HL-60 (cell line): ENCODE measurements around the gene UBXN4.

ENCODE experiments used
- DNase-seq, 2 experiments: peaks; one replicate each; pipeline ENCODE4 v3.0.0-alpha.2; 2010 to 2020; ENCODE audit warnings: low read depth in 1 of 2, low spot score in 1 of 2
- H3K27ac ChIP-seq: fragments of 250-450 bp; sonication (Bioruptor Pico); replicated peaks from 2 replicates; pipeline ENCODE4 v1.5.1; 2020; ENCODE audit warnings: mild to moderate bottlenecking, moderate library complexity
- H3K27me3 ChIP-seq: fragments of 250-450 bp; sonication (Bioruptor Pico); 2 replicates; pipeline ENCODE4 v1.5.1; 2021; ENCODE audit warnings: mild to moderate bottlenecking, moderate library complexity; ENCODE audit not compliant: insufficient read depth, poor library complexity, severe bottlenecking
- H3K4me3 ChIP-seq: replicated peaks from 2 replicates; pipeline ENCODE4 v1.5.1; 2011; ENCODE audit warnings: mild to moderate bottlenecking, control low read depth, low read length; ENCODE audit not compliant: insufficient read depth
- CTCF ChIP-seq: IDR thresholded peaks from one replicate; pipeline ENCODE4 v1.5.1; 2011; ENCODE audit warnings: low read length, control low read depth, inconsistent platforms; ENCODE audit not compliant: insufficient read depth
- GABPA ChIP-seq: IDR thresholded peaks from 2 replicates; pipeline ENCODE4 v1.6.1; 2012; ENCODE audit warnings: low read depth
- POLR2AphosphoS5 ChIP-seq: IDR thresholded peaks from 2 replicates; pipeline ENCODE4 v1.6.1; 2012; ENCODE audit warnings: low read depth
- REST ChIP-seq: IDR thresholded peaks from 2 replicates; pipeline ENCODE4 v1.6.1; 2012; ENCODE audit warnings: low read depth; ENCODE audit not compliant: insufficient replicate concordance
- SPI1 ChIP-seq: IDR thresholded peaks from 2 replicates; pipeline ENCODE4 v1.6.1; 2012; ENCODE audit warnings: low read depth, mild to moderate bottlenecking, borderline replicate concordance

Gene UBXN4

DNA sequence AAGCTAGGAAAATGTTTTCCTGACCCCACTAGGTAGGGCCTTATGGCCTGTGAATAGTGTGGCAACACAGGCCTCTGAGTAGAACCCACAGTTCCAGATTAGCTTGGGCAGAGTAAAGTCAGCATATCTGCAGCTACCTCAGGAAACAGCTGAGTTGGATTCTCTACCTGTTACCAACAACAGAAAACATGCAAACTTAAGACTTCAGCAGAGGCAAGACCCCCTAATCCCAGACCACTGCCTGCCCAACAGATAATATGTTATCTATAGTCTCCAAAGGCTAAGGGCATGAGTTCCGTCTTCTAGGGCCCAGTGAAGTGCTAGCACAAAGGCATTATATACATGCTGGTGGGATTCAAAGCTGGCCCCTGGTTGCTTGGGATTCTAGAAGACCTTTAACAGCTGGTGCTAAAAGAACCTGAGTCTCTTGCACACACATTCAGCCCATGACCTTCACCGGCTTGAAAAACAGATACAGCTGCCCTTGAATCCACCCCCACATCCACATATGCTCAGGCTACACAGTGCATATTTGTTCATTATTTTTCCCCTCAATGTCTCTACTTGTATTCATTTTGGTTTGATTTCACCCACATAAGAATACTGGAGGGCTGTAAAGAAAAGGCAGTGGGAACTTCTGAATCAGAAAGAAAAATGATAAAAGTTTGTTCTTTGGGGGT lies 13.5 kb upstream of the UBXN4 start:
- TF ChIP-seq POLR2AphosphoS5 (no peak), REST (no peak), CTCF (no peak), GABPA (no peak), SPI1 (no peak)
- Histone ChIP-seq H3K27ac (no peak overlapping the region), H3K4me3 (no peak overlapping the region), H3K27me3 (no peaks in the 10 kb centered on the region)
- no peak for DNase-seq

DNA sequence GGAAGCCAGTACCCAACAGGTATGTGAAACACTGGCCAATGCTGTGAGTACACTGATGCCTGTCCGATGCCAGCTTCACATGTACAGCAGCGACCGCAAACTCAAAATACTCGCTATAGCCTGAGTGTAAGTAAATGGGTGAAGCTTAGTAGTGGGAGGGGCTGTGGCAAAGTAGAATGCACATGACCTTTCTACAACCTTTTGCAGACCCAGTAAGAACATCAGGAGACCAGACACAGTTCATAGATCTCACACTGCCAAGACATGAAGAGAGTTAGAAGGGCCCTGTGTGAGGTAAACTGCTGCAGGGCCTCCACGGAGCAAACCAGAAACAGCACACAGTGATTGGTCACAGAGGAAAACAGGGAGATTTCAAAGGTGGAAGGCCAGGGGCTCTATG lies 9.1 kb upstream of the UBXN4 start:
- DNase-seq, result no peak
- TF ChIP-seq CTCF, result no peak
- no peak for TF ChIP-seq GABPA
- H3K27ac ChIP-seq, result no peak overlapping the region
- no peaks in the 10 kb centered on the region for H3K27me3 ChIP-seq
- no peak overlapping the region for H3K4me3 ChIP-seq

DNA sequence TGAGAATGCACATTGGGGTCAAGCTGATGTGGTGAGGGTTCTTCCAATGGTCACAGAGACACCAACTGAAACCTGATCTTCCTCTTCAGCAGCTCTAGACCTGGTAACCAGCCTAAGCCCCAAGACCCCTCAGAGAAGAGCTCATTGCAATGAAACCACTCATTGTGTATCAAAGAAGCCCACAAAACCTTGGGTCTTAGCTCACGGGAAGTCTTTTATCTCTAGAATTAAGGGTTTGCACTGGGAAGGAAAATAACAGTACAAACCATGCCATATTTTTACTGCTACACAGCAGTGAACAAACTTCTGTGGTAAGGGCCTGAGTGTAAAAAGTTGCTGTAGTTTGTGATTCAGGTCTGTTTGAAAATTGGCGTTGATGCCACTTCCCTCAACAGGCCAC lies 8.6 kb upstream of the UBXN4 start:
- no peak for TF ChIP-seq CTCF
- H3K27me3 ChIP-seq, result no peaks in the 10 kb centered on the region
- no peak overlapping the region for H3K4me3 ChIP-seq
- H3K27ac ChIP-seq, result no peak overlapping the region
- no peak for DNase-seq

DNA sequence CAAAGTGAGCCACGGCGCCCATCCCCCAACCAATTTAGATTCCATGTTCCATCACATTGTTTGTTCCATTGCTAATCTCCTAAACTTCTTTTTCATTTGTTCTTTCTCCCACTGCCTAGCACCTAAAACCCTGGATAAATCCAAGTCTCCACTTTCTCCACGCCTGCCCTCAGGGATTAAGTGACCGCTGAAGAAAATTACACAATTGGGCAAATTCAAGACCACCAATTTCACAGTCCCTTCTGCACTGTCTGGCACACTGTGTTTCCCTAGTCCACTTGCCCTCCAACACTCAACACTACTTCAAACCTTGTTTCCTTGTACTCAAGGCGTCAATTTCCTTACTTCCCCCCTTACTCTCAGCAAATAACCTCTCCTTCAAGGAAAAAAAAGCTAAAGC lies 5.1 kb upstream of the UBXN4 start:
- Histone ChIP-seq H3K27ac (no peak overlapping the region), H3K4me3 (no peak overlapping the region), H3K27me3 (no peaks in the 10 kb centered on the region)
- TF ChIP-seq SPI1 (no peak), CTCF (no peak), POLR2AphosphoS5 (no peak), REST (no peak), GABPA (no peak)
- no peak for DNase-seq
